H1 (cell line): Measurements from ENCODE around the gene KLF12. TPM values are rescaled to one million over a fixed set of nuclear protein-coding genes. Genes with fewer than 3 reads are reported as not detected.

Experiments used
- CTCF ChIA-PET: fragments of 300-600 bp; sonication (Branson Sonifier 250); formaldehyde crosslinking; loops from one replicate; lab custom pipeline; 2021; ENCODE audit not compliant: partially characterized antibody; lab: Charles Lee
- POLR2A ChIA-PET: fragments of 300-600 bp; sonication (Branson Sonifier 250); formaldehyde crosslinking; loops from one replicate; lab custom pipeline; 2021; ENCODE audit warnings: inconsistent platforms; ENCODE audit not compliant: partially characterized antibody; lab: Charles Lee
- DNase-seq, 2 experiments: peaks; one replicate each; pipeline versions ENCODE4 v3.0.0 to v3.0.0-alpha.2; 2010 to 2022; ENCODE audit warnings: low spot score in 2 of 2, low read depth in 1 of 2, mixed read lengths in 1 of 2
- FAIRE-seq: peaks from 2 replicates; lab custom pipeline; 2011; peaks lifted over from hg19 to GRCh38; lab: Jason Lieb, UNC
- H2AFZ ChIP-seq: 2 replicates; pipeline ENCODE4 v1.8.1; 2012; ENCODE audit warnings: low read length, inconsistent platforms
- H2AK5ac ChIP-seq: 2 replicates; pipeline ENCODE4 v1.6.1; 2013; ENCODE audit warnings: low read depth, low read length
- H2BK120ac ChIP-seq: replicated peaks from 2 replicates; pipeline ENCODE3; 2013; ENCODE audit warnings: low read depth, low read length, inconsistent platforms
- H2BK12ac ChIP-seq: 2 replicates; pipeline ENCODE4 v1.6.1; 2013; ENCODE audit warnings: low read depth, low read length
- H2BK15ac ChIP-seq: 2 replicates; pipeline ENCODE4 v1.6.1; 2013; ENCODE audit warnings: low read length
- H2BK20ac ChIP-seq: 2 replicates; pipeline ENCODE4 v1.6.1; 2013; ENCODE audit warnings: low read length
- H2BK5ac ChIP-seq: 2 replicates; pipeline ENCODE4 v1.6.1; 2013; ENCODE audit warnings: low read depth, low read length
- H3K14ac ChIP-seq: 2 replicates; pipeline ENCODE4 v1.6.1; 2013; ENCODE audit warnings: inconsistent platforms; ENCODE audit not compliant: insufficient read length
- H3K18ac ChIP-seq: 2 replicates; pipeline ENCODE4 v1.6.1; 2013; ENCODE audit warnings: low read length; ENCODE audit errors: extremely low read depth
- H3K23ac ChIP-seq: 2 replicates; pipeline ENCODE4 v1.6.1; 2013; ENCODE audit warnings: inconsistent platforms; ENCODE audit not compliant: insufficient read length
- H3K23me2 ChIP-seq: 2 replicates; pipeline ENCODE4 v1.6.1; 2013; ENCODE audit warnings: low read depth, low read length
- H3K27ac ChIP-seq: 2 replicates; pipeline ENCODE4 v1.6.1; 2011; ENCODE audit warnings: low read depth, low read length, inconsistent platforms
- H3K27me3 ChIP-seq, 4 experiments: replicated peaks in 1 of 4; 1 replicate in 1 of 4; 2 replicates in 3 of 4; pipeline versions ENCODE4 v1.6.1 to v1.8.1; 2011 to 2013; ENCODE audit warnings: low read length in 3 of 4, mild to moderate bottlenecking in 3 of 4, inconsistent platforms in 2 of 4, mixed read lengths in 2 of 4, moderate library complexity in 1 of 4; ENCODE audit not compliant: control insufficient read depth in 3 of 4, insufficient read depth in 3 of 4; ENCODE audit errors: extremely low read depth in 1 of 4
- H3K36me3 ChIP-seq, 4 experiments: 2 replicates each; pipeline versions ENCODE4 v1.6.1 to v1.8.1; 2011 to 2013; ENCODE audit warnings: mild to moderate bottlenecking in 4 of 4, low read length in 3 of 4, moderate library complexity in 2 of 4, control low read depth in 1 of 4, inconsistent platforms in 1 of 4; ENCODE audit not compliant: insufficient read depth in 4 of 4, control insufficient read depth in 2 of 4
- H3K4ac ChIP-seq: replicated peaks from 2 replicates; pipeline ENCODE3; 2013; ENCODE audit warnings: low read length, low read depth, mixed read lengths, inconsistent platforms; ENCODE audit not compliant: insufficient read length
- H3K4me1 ChIP-seq, 4 experiments: replicated peaks in 1 of 4; 1 replicate in 1 of 4; 2 replicates in 3 of 4; pipeline versions ENCODE4 v1.6.1 to v1.8.1; 2011 to 2013; ENCODE audit warnings: low read length in 3 of 4, inconsistent platforms in 2 of 4, mixed read lengths in 1 of 4; ENCODE audit not compliant: insufficient read depth in 4 of 4, control insufficient read depth in 3 of 4
- H3K4me2 ChIP-seq, 2 experiments: 2 replicates each; pipeline versions ENCODE4 v1.6.1 to v1.8.1; 2011 to 2013; ENCODE audit warnings: low read depth in 2 of 2, low read length in 2 of 2, control low read depth in 1 of 2, inconsistent platforms in 1 of 2, mild to moderate bottlenecking in 1 of 2; ENCODE audit not compliant: insufficient read depth in 1 of 2
- H3K4me3 ChIP-seq, 4 experiments: fragments of 200-600, 300-600 bp in 1 of 4; sonication (generic), shearing (Covaris generic), sonication (Bioruptor Twin) in 1 of 4; 2 replicates each; pipeline versions ENCODE4 v1.5.1 to v1.8.1; 2011 to 2016; ENCODE audit warnings: low read length in 4 of 4, low read depth in 3 of 4, control low read depth in 2 of 4, inconsistent platforms in 2 of 4, mild to moderate bottlenecking in 2 of 4, mixed read lengths in 1 of 4, moderate library complexity in 1 of 4; ENCODE audit not compliant: insufficient read depth in 2 of 4; ENCODE audit errors: extremely low read depth in 1 of 4
- H3K56ac ChIP-seq: replicated peaks from 2 replicates; pipeline ENCODE3; 2013; ENCODE audit warnings: low read depth, mild to moderate bottlenecking, mixed read lengths, low read length, inconsistent platforms; ENCODE audit not compliant: insufficient read length
- H3K79me1 ChIP-seq: 2 replicates; pipeline ENCODE4 v1.6.1; 2013; ENCODE audit warnings: low read depth, low read length, control low read depth
- H3K79me2 ChIP-seq, 2 experiments: 2 replicates each; pipeline versions ENCODE4 v1.6.1 to v1.8.1; 2012 to 2013; ENCODE audit warnings: low read length in 2 of 2, mild to moderate bottlenecking in 2 of 2, inconsistent platforms in 1 of 2; ENCODE audit not compliant: insufficient read depth in 2 of 2, control insufficient read depth in 1 of 2
- H3K9ac ChIP-seq, 4 experiments: replicated peaks in 1 of 4; 1 replicate in 1 of 4; 2 replicates in 3 of 4; pipeline versions ENCODE4 v1.6.1 to v1.8.1; 2011 to 2013; ENCODE audit warnings: low read depth in 3 of 4, low read length in 3 of 4, control low read depth in 2 of 4, mild to moderate bottlenecking in 2 of 4, moderate library complexity in 2 of 4, inconsistent platforms in 1 of 4; ENCODE audit errors: extremely low read depth in 1 of 4
- H3K9me3 ChIP-seq, 2 experiments: 2 replicates each; pipeline versions ENCODE4 v1.6.1 to v1.8.1; 2012 to 2013; ENCODE audit warnings: mild to moderate bottlenecking in 2 of 2, moderate library complexity in 2 of 2, control low read depth in 1 of 2, inconsistent platforms in 1 of 2, low read depth in 1 of 2, low read length in 1 of 2, mixed read lengths in 1 of 2; ENCODE audit not compliant: insufficient read depth in 2 of 2
- H4K20me1 ChIP-seq, 2 experiments: replicated peaks in 1 of 2; 2 replicates each; pipeline versions ENCODE3 to v1.8.1; 2011 to 2013; ENCODE audit warnings: inconsistent platforms in 2 of 2, low read length in 2 of 2, mild to moderate bottlenecking in 1 of 2; ENCODE audit not compliant: insufficient read depth in 2 of 2, control insufficient read depth in 1 of 2
- H4K5ac ChIP-seq: 2 replicates; pipeline ENCODE4 v1.6.1; 2013; ENCODE audit warnings: low read length, low read depth, mixed read lengths, inconsistent platforms; ENCODE audit not compliant: insufficient read length
- H4K8ac ChIP-seq: 2 replicates; pipeline ENCODE4 v1.8.0; 2013; ENCODE audit warnings: mild to moderate bottlenecking, moderate library complexity, low read length, inconsistent platforms; ENCODE audit not compliant: insufficient read depth; ENCODE audit errors: extremely low read depth
- H4K91ac ChIP-seq: replicated peaks from 2 replicates; pipeline ENCODE3; 2013; ENCODE audit warnings: low read length, mixed read lengths, inconsistent platforms; ENCODE audit not compliant: insufficient read length
- CBX5 ChIP-seq: fragments of 300-800, 300-1000 bp; sonication (generic); IDR thresholded peaks from 2 replicates; pipeline ENCODE4 v1.7.1; 2016; ENCODE audit warnings: antibody characterized with exemption, low read length, low read depth
- CHD2 ChIP-seq: IDR thresholded peaks from 2 replicates; pipeline ENCODE4 v1.6.1; 2012; ENCODE audit warnings: low read length, improper control_type of control experiment
- MAFK ChIP-seq: IDR thresholded peaks from 2 replicates; pipeline ENCODE4 v1.6.1; 2012; ENCODE audit warnings: low read depth, mild to moderate bottlenecking, improper control_type of control experiment, low read length
- RFX5 ChIP-seq: IDR thresholded peaks from 2 replicates; pipeline ENCODE4 v1.6.1; 2011; ENCODE audit warnings: low read depth, low read length, improper control_type of control experiment, borderline replicate concordance
- WGBS, 2 experiments: shearing (Covaris generic) in 1 of 2; methylation state at CpG; one replicate each; pipeline versions ENCODE4 v1.1.6 to v1.1.7; 2013 to 2015; ENCODE audit warnings: low lambda C conversion rate in 2 of 2, mixed read lengths in 2 of 2, inconsistent platforms in 1 of 2, low coverage in 1 of 2, missing lambda C conversion rate in 1 of 2; ENCODE audit not compliant: insufficient replicate concordance in 2 of 2, insufficient coverage in 1 of 2, insufficient read length in 1 of 2; ENCODE audit errors: extremely low coverage in 1 of 2, missing lambda C conversion rate in 1 of 2; 5-methylcytosine and 5-hydroxymethylcytosine counted together
- polyA plus RNA-seq, 7 experiments: library from polyadenylated mRNA; depleted of rRNA in 3 of 7; stranded (reverse) in 5 of 7; unstranded in 2 of 7; fragments of >200 nt in 5 of 7; fragments of 200-250 nt in 2 of 7; gene quantifications; 1 replicate in 5 of 7; 2 replicates in 1 of 7; 4 replicates in 1 of 7; pipeline versions ENCODE4 v1.2.1 to v1.2.3, GENCODE V29; 2011 to 2013; ENCODE audit warnings: missing spikeins in 2 of 7, mixed read lengths in 2 of 7
- total RNA-seq: library from RNA; stranded (reverse); fragmentation: NEBNext Ultra II Directional; extraction: Animal tissue kit (Norgen Biotek cat#: 25700); gene quantifications from 2 replicates; pipeline ENCODE4 v1.2.1, GENCODE V29; 2021

KLF12 gene
- total and polyA plus RNA-seq, 2 of the 8 experiments (the other 6 are each of a cell fraction or from before 2014, with no cell fraction given) = 6.6 to 12.1 TPM

- Histone ChIP-seq H3K4me2 (no peak overlapping the region), H2AFZ (no peak overlapping the region), H3K27ac (no peak overlapping the region), H4K8ac (no peak overlapping the region), H4K91ac (no peak overlapping the region), H3K4ac (no peak overlapping the region), H4K20me1 (no peaks in the 10 kb centered on the region), H3K14ac (no peak overlapping the region), H2BK5ac (no peak overlapping the region), H3K79me1 (no peaks in the 10 kb centered on the region), H2AK5ac (no peak overlapping the region), H3K56ac (no peak overlapping the region), H3K23me2 (no peaks in the 10 kb centered on the region), H3K4me1 (peaks cover 0 to 2% (median 0%) of the 10 kb centered on the region in 4 experiments; a peak in 1 of 7 replicates), H2BK15ac (no peak overlapping the region), H4K5ac (no peak overlapping the region), H3K9me3 (no peaks in the 10 kb centered on the region), H3K36me3 (no peaks in the 10 kb centered on the region), H3K9ac (no peak overlapping the region), H3K4me3 (no peak overlapping the region), H3K18ac (no peak overlapping the region), H3K27me3 (no peaks in the 10 kb centered on the region), H2BK12ac (no peak overlapping the region), H2BK20ac (no peak overlapping the region), H2BK120ac (no peak overlapping the region), H3K23ac (no peak overlapping the region), H3K79me2 (peaks cover 0 to 10% of the 10 kb centered on the region in 2 experiments; a peak in 2 of 4 replicates)
- no peak for TF ChIP-seq MAFK
- no peak for TF ChIP-seq CHD2
- TF ChIP-seq CBX5 = no peak
- no peak for TF ChIP-seq RFX5
- 92% methylated on average over 3 of the region's 3 CpGs; no CpG with 5 or more reads in 1 of the 2 experiments for WGBS, 2 experiments
- FAIRE-seq (no peak), DNase-seq (no peak)
- ChIA-PET POLR2A (no interaction called here), CTCF (no interaction called here)
Observed at GRCh38 chr13:74107598-74107997, 26.6 kb downstream of the KLF12 start.
